Dermis blood vessel endothelial cell (primary cell): ENCODE results near the gene NCBP2. TPM values are rescaled to one million over a fixed set of nuclear protein-coding genes. Genes with fewer than 3 reads are reported as not detected.

Experiments used
- total RNA-seq: library from RNA; depleted of rRNA; stranded (reverse); fragments of >200 nt; gene quantifications from 2 replicates; pipeline ENCODE4 v1.2.3, GENCODE V29; 2014

The NCBP2 gene
- total RNA-seq, 1 donor from 2014 or later, result 65.2 TPM

Other genes starting within 250 kb of the NCBP2 start
- 6.8 and 9.0 TPM in 2 replicates for gene CEP19, start 230.3 kb downstream of the NCBP2 start, total RNA-seq
- 34.4 and 44.0 TPM in 2 replicates for gene PIGX, start 230.2 kb downstream of the NCBP2 start, total RNA-seq
- gene PAK2, start 202.7 kb downstream of the NCBP2 start, total RNA-seq, result 81.5 and 186 TPM in 2 replicates
- gene SENP5, start 74.6 kb downstream of the NCBP2 start, total RNA-seq, result 37.6 and 52.2 TPM in 2 replicates
- 3.9 and 7.0 TPM in 2 replicates for gene PIGZ, start 26.3 kb upstream of the NCBP2 start, total RNA-seq
- gene MELTF, start 87.3 kb upstream of the NCBP2 start, total RNA-seq, result 1.8 and 2.0 TPM in 2 replicates